Measurements from ENCODE around the gene EIF3J.

DNA sequence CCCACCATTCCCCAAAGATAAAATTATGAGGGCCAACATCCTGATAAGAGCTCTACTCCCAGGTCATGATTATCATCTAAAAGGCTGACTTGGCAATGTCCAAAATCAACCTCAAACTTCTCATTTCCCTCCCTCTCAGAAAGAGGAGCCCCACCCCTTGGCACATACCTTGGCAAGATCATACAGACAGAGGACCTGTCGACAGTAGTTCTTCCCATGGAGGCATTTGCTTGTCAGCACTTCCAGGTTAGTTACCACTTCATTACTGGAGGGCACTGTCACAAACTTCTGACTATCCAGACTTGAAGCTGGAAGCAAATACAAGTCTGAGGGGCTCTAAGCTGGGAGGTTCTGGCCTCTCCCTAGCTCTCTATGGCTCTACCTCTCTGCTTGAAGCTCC, 37.8 kb downstream of the EIF3J start:
- TF ChIP-seq, protein P1, sequence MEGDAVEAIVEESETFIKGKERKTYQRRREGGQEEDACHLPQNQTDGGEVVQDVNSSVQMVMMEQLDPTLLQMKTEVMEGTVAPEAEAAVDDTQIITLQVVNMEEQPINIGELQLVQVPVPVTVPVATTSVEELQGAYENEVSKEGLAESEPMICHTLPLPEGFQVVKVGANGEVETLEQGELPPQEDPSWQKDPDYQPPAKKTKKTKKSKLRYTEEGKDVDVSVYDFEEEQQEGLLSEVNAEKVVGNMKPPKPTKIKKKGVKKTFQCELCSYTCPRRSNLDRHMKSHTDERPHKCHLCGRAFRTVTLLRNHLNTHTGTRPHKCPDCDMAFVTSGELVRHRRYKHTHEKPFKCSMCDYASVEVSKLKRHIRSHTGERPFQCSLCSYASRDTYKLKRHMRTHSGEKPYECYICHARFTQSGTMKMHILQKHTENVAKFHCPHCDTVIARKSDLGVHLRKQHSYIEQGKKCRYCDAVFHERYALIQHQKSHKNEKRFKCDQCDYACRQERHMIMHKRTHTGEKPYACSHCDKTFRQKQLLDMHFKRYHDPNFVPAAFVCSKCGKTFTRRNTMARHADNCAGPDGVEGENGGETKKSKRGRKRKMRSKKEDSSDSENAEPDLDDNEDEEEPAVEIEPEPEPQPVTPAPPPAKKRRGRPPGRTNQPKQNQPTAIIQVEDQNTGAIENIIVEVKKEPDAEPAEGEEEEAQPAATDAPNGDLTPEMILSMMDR (IDR thresholded peaks at IDR 0.05): no peak
- TF ChIP-seq POLR2A (IDR thresholded peaks at IDR 0.05) (no peak), POLR2AphosphoS5 (IDR thresholded peaks at IDR 0.05; ENCODE audit: insufficient read depth in 1 of 2, low read depth in 1 of 2) (no peak)
